ENCODE results near the gene DHRS7B.
A peak's percentile ranks its signal among the peaks of the same experiment; 100 is the strongest.

DHRS7B gene

GRCh38 chr17:21157586-21158370 lies 31.0 kb downstream of the DHRS7B start:
- ATAC-seq: peak; percentile 20
- Mint-ChIP-seq H3K36me3 (ENCODE audit: low read depth) (peaks cover 11% of the 10 kb centered on the region), H3K4me1 (peaks cover 14% of the 10 kb centered on the region), H3K27ac (peak overlapping the region; percentile 31), H3K4me3 (no peak overlapping the region), H3K9me3 (peaks cover 15% of the 10 kb centered on the region), H3K27me3 (no peaks in the 10 kb centered on the region)
- no peak for DNase-seq

- no peak for ATAC-seq
- H3K36me3 Mint-ChIP-seq (ENCODE audit: low read depth): peaks cover 1% of the 10 kb centered on the region
- H3K27ac Mint-ChIP-seq: no peak overlapping the region
- no peak for DNase-seq
- H3K4me1 Mint-ChIP-seq: peaks cover 14% of the 10 kb centered on the region
- no peak overlapping the region for H3K4me3 Mint-ChIP-seq
- H3K9me3 Mint-ChIP-seq: no peaks in the 10 kb centered on the region
- H3K27me3 Mint-ChIP-seq: no peaks in the 10 kb centered on the region
Observed at GRCh38 chr17:21160401-21160800, 33.6 kb downstream of the DHRS7B start.

- Mint-ChIP-seq H3K27me3 (no peaks in the 10 kb centered on the region), H3K4me3 (no peak overlapping the region), H3K9me3 (no peaks in the 10 kb centered on the region), H3K27ac (no peak overlapping the region), H3K36me3 (ENCODE audit: low read depth) (peaks cover 1% of the 10 kb centered on the region), H3K4me1 (peaks cover 13% of the 10 kb centered on the region)
- DNase-seq (no peak), ATAC-seq (no peak)
Observed at GRCh38 chr17:21161498-21162393, 35.0 kb downstream of the DHRS7B start.

GRCh38 chr17:21162394-21162775 lies 35.6 kb downstream of the DHRS7B start:
- ATAC-seq (no peak), DNase-seq (no peak)
- no peak overlapping the region for H3K27ac Mint-ChIP-seq
- peaks cover 14% of the 10 kb centered on the region for H3K4me1 Mint-ChIP-seq
- no peak overlapping the region for H3K4me3 Mint-ChIP-seq
- H3K27me3 Mint-ChIP-seq: no peaks in the 10 kb centered on the region
- peaks cover 1% of the 10 kb centered on the region for H3K36me3 Mint-ChIP-seq (ENCODE audit: low read depth)
- H3K9me3 Mint-ChIP-seq: no peaks in the 10 kb centered on the region

- Mint-ChIP-seq H3K27ac (no peak overlapping the region), H3K4me3 (no peak overlapping the region), H3K9me3 (no peaks in the 10 kb centered on the region), H3K4me1 (peaks cover 12% of the 10 kb centered on the region), H3K36me3 (ENCODE audit: low read depth) (peaks cover 3% of the 10 kb centered on the region), H3K27me3 (no peaks in the 10 kb centered on the region)
- DNase-seq (no peak), ATAC-seq (no peak)
Observed at GRCh38 chr17:21163101-21163500, 36.3 kb downstream of the DHRS7B start.

- no peak for DNase-seq
- Mint-ChIP-seq H3K36me3 (ENCODE audit: low read depth) (peaks cover 3% of the 10 kb centered on the region), H3K27me3 (no peaks in the 10 kb centered on the region), H3K9me3 (no peaks in the 10 kb centered on the region), H3K4me3 (no peak overlapping the region), H3K4me1 (peaks cover 13% of the 10 kb centered on the region), H3K27ac (no peak overlapping the region)
- no peak for ATAC-seq
Observed at GRCh38 chr17:21164216-21164615, 37.5 kb downstream of the DHRS7B start.

- peaks cover 3% of the 10 kb centered on the region for H3K36me3 Mint-ChIP-seq (ENCODE audit: low read depth)
- H3K27me3 Mint-ChIP-seq: no peaks in the 10 kb centered on the region
- H3K4me3 Mint-ChIP-seq: no peak overlapping the region
- H3K4me1 Mint-ChIP-seq: peaks cover 13% of the 10 kb centered on the region
- H3K27ac Mint-ChIP-seq: no peak overlapping the region
- H3K9me3 Mint-ChIP-seq: no peaks in the 10 kb centered on the region
- DNase-seq (no peak), ATAC-seq (no peak)
Observed at GRCh38 chr17:21164620-21165019, 37.9 kb downstream of the DHRS7B start.

GRCh38 chr17:21165922-21166594 lies 39.3 kb downstream of the DHRS7B start:
- Mint-ChIP-seq H3K4me3 (no peak overlapping the region), H3K36me3 (ENCODE audit: low read depth) (peaks cover 3% of the 10 kb centered on the region), H3K9me3 (no peaks in the 10 kb centered on the region), H3K27ac (no peak overlapping the region), H3K4me1 (peaks cover 15% of the 10 kb centered on the region), H3K27me3 (no peaks in the 10 kb centered on the region)
- DNase-seq: no peak
- ATAC-seq: no peak

GRCh38 chr17:21166595-21167210 lies 39.9 kb downstream of the DHRS7B start:
- peak overlapping the region; percentile 13 for H3K27ac Mint-ChIP-seq
- H3K27me3 Mint-ChIP-seq: no peaks in the 10 kb centered on the region
- H3K9me3 Mint-ChIP-seq: no peaks in the 10 kb centered on the region
- ATAC-seq (no peak), DNase-seq (no peak)
- H3K4me3 Mint-ChIP-seq: no peak overlapping the region
- H3K36me3 Mint-ChIP-seq (ENCODE audit: low read depth): peaks cover 3% of the 10 kb centered on the region
- H3K4me1 Mint-ChIP-seq: peaks cover 22% of the 10 kb centered on the region

- Mint-ChIP-seq H3K27me3 (no peaks in the 10 kb centered on the region), H3K27ac (peak overlapping the region; percentile 13), H3K4me1 (peaks cover 22% of the 10 kb centered on the region), H3K36me3 (ENCODE audit: low read depth) (peaks cover 3% of the 10 kb centered on the region), H3K9me3 (no peaks in the 10 kb centered on the region), H3K4me3 (no peak overlapping the region)
- no peak for DNase-seq
- peak; percentile 50 for ATAC-seq
Observed at GRCh38 chr17:21167303-21167702, 40.5 kb downstream of the DHRS7B start.

GRCh38 chr17:21168555-21168865 lies 41.7 kb downstream of the DHRS7B start:
- DNase-seq: no peak
- no peak overlapping the region for H3K27ac Mint-ChIP-seq
- ATAC-seq: no peak

GRCh38 chr17:21169496-21169895 lies 42.7 kb downstream of the DHRS7B start:
- no peak overlapping the region for H3K27ac Mint-ChIP-seq
- peaks cover 14% of the 10 kb centered on the region for H3K36me3 Mint-ChIP-seq (ENCODE audit: low read depth)
- peaks cover 22% of the 10 kb centered on the region for H3K4me1 Mint-ChIP-seq
- H3K4me3 Mint-ChIP-seq: no peak overlapping the region
- DNase-seq: no peak
- ATAC-seq: no peak
- no peaks in the 10 kb centered on the region for H3K27me3 Mint-ChIP-seq
- H3K9me3 Mint-ChIP-seq: no peaks in the 10 kb centered on the region

More at GRCh38 chr17:21168555-21168865, 41.7 kb downstream of the DHRS7B start:
- Mint-ChIP-seq H3K9me3 (no peaks in the 10 kb centered on the region), H3K27me3 (no peaks in the 10 kb centered on the region), H3K36me3 (ENCODE audit: low read depth) (peaks cover 11% of the 10 kb centered on the region), H3K4me1 (peaks cover 22% of the 10 kb centered on the region), H3K4me3 (no peak overlapping the region)

- no peak for DNase-seq
- ATAC-seq: no peak
- Mint-ChIP-seq H3K4me1 (peaks cover 22% of the 10 kb centered on the region), H3K27me3 (no peaks in the 10 kb centered on the region), H3K4me3 (no peak overlapping the region), H3K9me3 (no peaks in the 10 kb centered on the region), H3K27ac (peak overlapping the region; percentile 15), H3K36me3 (ENCODE audit: low read depth) (peaks cover 14% of the 10 kb centered on the region)
Observed at GRCh38 chr17:21170809-21171208, 44.0 kb downstream of the DHRS7B start.

GRCh38 chr17:21171309-21171922 lies 44.7 kb downstream of the DHRS7B start:
- Mint-ChIP-seq H3K36me3 (ENCODE audit: low read depth) (peaks cover 14% of the 10 kb centered on the region), H3K4me1 (peaks cover 22% of the 10 kb centered on the region), H3K27me3 (no peaks in the 10 kb centered on the region), H3K9me3 (no peaks in the 10 kb centered on the region), H3K4me3 (no peak overlapping the region), H3K27ac (peak overlapping the region; percentile 33)
- no peak for DNase-seq
- ATAC-seq: peak; percentile 31
